ENCODE data around the gene PIP4K2B. TPM values are rescaled to one million over a fixed set of nuclear protein-coding genes. Genes with fewer than 3 reads are reported as not detected.
"Not testable (repeated sequence)": the region's sequence is repeated elsewhere in the genome, so short reads cannot be mapped to it uniquely, and the experiment has no call there.

The PIP4K2B gene
- total RNA-seq = 49.7 TPM
- long read RNA-seq, full-length matches to known transcripts = 8 of 19 reads
- long read RNA-seq, partial matches to known transcripts = 1 of 19 reads
- long read RNA-seq, other reads (novel, unspliced or antisense) = 10 of 19 reads

DNA sequence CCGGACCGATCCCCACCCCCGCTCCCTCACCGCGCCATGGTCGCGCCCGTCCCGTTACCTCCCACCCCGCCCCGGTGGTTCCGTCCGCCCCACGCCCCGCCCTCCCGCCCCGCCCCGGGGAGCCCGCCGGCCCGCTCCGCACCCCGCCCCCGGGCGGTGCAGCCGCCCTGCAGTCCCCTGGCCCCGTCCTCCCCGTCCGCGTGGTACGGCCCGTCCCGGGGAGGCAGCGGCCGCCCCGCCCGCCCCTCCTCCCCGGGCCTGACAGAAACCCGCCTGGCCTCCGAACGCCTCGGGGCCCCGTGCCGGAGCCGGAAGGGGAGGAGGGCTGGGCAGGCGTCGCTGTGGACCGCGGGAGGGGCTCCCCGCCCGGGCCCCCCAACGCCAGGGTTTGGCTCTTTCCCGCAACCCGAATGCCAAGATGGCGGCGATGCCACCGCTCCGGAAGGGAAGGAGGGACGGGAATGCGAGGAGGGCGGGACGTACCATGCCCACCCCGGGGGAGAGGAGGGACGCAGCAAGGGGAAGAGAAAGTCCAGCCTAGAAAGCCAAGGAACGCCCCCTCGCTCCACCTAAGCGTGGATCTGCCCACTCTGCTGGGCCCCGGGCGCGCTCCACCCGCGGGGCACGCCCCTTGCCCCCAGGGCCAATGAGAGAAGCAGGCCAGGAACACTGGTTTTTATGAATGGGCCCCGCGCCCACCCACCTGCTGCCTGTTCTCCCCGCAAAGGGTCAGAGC is at the start of gene PIP4K2B:
Gene PIP4K2B, minus strand, starts transcription at position 56 of the 736 bp plus-strand sequence. CDS start 132 bp downstream, outside the sequence.
- ATAC-seq = peak; percentile 96
- intact Hi-C loops (cut with DNase I) = loop anchor here (1.0 to 5.0 kb wide), 3 partner anchors 26 to 92 kb away; partner anchors contain the start of genes CWC25, MLLT6 and PSMB3
- peak; percentile 97 for DNase-seq (ENCODE audit: missing footprints)

DNA sequence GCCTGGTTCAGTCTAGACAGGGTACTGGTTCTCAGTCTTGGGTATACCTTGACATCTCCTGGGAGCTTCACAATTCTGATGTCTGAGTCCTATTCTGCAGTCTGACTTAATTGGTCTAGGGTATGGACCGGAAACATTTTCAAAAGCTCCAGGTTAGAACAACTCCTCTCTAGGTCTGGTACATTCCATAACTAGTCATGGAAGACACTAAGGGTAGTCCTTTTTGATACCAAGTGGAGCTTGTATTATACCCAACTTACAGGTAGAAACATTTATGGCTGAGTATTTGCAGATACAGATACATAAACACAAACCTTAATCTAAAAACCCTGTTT is 49.2 kb upstream of the PIP4K2B start:
- intact Hi-C loops (cut with DNase I) = no loop called here
- no peak for ATAC-seq
- no peak for DNase-seq (ENCODE audit: missing footprints)

DNA sequence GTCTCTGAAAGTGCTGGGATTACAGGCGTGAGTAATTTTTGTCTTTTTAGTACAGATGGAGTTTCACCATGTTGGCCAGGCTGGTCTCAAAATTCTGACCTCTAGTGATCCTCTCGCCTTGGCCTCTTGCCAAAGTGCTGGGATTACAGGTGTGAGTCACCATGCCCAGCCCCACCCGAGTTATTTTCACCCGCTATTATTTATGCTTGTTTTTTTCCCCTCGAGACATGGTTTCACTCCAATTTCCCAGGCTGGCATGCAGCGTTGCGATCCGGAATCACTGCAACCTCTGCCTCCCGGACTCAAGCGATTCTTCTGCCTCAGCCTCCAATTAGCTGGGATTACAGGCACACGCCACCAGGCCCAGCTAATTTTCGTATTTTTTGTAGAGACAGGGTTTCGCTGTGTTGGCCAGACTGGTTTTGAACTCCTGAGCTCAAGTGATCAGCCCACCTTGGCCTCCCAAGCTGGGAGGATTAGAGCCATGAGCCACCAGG is 45.0 kb upstream of the PIP4K2B start:
- ATAC-seq (no peak), DNase-seq (ENCODE audit: missing footprints) (no peak)
- intact Hi-C loops (cut with DNase I) = no loop called here

DNA sequence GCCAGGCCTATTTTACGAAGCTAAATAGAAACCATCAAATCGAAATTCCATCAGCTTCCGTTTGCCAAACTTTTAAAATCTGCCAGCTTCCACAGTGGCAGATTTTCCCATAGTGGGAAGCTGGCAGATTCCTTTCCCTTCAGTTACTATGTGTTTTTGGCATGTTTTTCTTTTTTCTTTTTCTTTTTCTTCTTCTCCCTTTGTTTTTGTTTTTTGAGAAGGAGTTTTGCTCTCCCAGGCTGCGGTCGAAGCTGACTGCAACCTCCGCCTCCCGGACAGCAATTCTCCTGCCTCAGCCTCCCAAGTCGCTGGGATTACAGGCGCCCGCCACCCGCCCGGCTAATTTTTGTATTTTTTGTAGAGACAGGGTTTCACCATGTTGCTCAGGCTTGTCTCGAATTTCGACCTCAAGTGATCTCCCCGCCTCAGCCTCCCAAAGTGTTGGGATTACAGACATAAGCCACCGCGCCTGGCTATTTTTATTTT is 26.4 kb upstream of the PIP4K2B start:
- DNase-seq (ENCODE audit: missing footprints) (no peak), ATAC-seq (no peak)
- intact Hi-C loops (cut with DNase I) = loop anchor here (1.0 to 2.0 kb wide), 2 partner anchors 26 to 27 kb away; partner anchors contain the start of gene RPL23

DNA sequence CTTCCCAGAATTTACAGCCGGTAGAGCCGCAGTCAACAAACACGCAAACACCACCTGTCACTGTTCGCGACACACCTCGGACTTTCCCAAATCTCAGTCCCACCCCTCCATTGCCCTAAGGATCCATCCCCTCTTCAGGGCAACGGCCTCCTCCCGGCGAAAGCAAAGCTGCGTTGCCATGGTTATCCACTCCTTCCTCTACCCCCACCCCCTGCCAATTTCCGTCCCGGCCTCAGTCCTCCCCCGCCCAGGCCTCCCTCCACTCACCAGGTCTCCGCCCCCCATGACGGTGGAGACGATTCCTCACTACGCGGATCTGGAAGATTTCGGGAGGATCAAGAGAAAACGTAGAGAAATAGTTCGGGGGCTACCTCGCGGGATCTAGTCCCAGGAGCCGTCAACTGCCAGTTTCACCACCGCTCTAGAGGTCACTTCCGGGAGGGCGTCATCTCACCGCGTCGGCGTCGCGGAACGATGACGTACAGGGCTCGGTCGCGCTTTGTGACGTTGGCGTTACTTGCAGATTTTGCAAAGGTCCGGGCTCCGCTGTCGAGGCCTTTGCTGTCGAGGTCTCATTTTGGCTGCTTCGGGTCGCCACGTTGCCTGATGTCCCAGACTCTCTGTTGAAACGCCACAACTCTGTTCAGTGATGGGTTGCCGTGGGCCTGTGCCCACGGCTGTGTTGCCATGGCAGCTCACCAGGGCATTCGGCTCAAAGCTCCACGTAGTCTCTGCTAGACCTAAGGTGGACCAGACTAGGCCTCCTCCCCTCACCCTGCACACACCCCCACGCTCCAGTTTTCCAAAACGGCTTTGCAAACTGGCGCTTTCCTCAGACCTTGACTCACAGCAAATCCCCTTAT is 25.8 kb upstream of the PIP4K2B start, which contains the start of gene CWC25:
Gene CWC25, minus strand, starts transcription at position 423 of the 863 bp plus-strand sequence. Its CDS starts 138 bp downstream, at position 285.
- intact Hi-C loops (cut with DNase I) = loop anchor here (1.0 to 2.0 kb wide), 2 partner anchors 25 to 28 kb away; partner anchors contain the start of gene RPL23
- peak; percentile 97 for DNase-seq (ENCODE audit: missing footprints)
- peak; percentile 93 for ATAC-seq

DNA sequence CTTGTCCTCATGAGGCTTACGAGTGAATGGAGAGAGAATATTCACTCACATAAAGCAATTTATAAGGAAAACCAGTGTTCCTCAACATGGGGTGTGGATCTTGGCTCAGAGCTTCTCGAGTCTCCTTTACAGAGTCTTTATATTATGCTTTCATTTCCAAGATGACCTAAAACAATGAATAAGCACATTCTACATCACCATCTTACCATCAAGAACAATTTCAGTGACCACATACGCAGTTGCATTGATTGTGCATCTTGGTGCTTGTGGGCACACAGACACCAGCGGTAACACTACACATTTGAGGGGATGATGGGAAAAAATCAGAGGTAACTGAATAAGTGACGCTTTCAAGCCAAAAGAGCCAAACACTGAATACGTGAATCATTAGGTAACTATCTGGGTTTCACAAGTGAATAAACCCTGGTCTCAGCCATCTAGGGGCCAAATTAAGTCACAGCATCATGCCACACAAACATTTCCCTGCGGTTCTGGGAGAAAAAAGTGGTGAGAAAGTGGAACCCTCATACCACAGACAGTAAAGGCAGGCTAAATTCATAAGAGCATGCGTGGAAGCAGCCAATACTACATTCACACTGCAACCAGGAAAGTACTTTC is 16.3 kb upstream of the PIP4K2B start:
- ATAC-seq = no peak
- DNase-seq (ENCODE audit: missing footprints) = no peak
- intact Hi-C loops (cut with DNase I) = no loop called here

DNA sequence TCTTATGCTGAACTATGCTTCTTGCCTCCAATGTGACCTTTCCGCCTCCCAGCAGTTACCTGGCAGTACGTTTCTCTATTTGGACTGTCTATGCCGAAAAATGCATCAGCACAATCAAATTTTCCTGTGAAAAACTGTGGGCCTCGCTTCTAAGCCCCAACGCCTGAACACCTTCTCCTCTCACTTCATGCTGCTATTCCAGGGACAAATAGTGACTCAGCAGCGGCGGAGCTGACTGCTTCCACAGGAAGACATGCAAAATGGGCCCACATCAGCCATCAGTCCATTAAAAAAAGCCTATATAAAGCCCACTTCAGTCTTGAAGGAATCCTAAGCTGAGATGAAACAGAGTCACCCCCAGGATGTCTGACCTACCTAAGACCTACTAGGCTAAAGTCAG is 10.5 kb upstream of the PIP4K2B start:
- DNase-seq (ENCODE audit: missing footprints) (no peak), ATAC-seq (no peak)
- intact Hi-C loops (cut with DNase I) = no loop called here

DNA sequence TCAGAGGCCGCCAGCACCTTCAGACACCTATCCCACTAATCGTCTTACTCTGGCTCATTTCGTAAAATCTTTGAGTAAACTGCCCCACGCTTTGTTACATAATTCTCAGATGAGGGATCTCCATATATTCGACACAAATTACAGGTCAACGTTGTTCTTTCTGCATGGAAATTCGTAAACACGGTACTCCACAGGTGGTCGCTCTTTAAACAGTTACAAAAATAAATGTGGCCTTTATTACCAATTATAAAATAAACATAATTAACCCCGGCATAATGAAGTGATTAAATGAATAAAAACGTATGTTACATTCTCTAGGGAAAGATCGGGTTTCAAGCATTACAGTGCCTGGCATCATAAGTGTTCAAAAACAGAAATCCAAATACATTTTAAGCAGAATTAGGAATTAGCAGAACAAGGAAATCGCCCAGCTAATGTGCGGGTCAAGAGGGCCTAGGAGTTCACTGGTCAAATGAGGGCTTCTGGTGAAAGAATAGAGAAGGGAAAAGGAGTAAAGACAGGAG is 943 bp upstream of the PIP4K2B start:
- intact Hi-C loops (cut with DNase I) = loop anchor here (1.0 kb wide), 1 partner anchor 25 kb away; the partner anchor contains the start of gene CWC25
- ATAC-seq = no peak
- no peak for DNase-seq (ENCODE audit: missing footprints)

DNA sequence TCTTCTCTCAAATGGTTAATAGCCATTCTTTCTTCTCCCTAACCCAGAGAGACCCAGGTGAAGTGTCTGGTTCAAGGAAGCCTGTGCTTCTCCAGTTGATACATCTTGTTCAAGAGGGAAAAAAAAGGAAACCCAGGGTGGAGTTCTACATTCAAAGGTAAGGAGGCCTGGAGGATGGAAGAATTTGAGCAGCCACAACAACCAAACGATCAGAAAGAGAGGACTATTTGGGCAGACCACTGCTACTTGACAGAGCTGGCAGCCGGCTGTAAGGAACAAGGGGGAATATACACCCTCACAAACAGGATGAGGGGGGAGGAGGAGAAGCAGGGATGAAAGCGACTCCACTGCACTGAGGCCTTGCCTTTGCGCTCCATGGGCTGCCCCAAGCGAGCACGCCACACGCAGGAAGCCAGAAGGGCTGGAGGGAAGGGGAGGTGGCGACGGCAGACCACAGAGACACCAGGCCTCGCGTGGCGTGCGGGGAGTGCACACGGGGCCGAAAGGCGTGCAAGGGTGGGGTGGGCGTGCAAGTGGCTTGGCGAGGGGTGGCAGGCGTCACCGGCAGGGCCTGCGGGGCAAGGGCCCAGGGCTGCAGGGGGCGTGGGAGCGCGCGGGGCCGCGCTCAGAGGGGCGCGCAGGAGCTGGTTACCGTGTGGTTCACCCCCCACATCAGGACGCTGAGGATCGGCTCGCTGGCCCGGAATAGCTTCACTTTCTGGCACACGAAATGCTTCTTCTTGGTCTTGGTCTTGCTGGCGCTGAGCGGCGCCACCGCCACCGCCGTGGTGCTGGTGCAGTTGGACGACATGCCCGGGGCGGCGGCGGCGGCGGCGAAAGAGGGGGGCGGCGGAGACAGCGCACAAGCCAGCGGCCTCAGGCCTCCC is 499 bp downstream of the PIP4K2B start:
- ATAC-seq = peak; percentile 32
- DNase-seq (ENCODE audit: missing footprints) = peak; percentile 83
- intact Hi-C loops (cut with DNase I) = loop anchor here (5.0 kb wide), 2 partner anchors 47 to 92 kb away; partner anchors contain the start of genes MLLT6 and PSMB3

DNA sequence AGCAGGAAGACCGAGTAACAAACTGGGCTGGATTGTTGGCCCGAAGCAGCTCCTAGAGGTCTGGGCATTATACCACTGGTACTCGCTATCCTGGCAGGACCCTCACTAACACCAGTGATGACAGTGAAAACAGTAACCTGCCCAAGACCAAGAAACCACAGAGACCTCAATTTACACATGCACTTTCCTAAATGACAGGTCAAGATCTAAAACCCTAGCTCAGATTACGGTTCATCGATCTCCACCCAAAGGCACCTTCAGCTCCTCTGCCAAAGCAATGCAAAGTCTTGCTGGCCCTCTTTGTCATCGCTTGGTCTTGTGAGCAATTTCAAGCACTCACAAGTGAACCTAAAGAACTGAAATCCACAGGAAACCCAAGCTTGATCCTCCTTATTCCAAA is 1.5 kb downstream of the PIP4K2B start:
- DNase-seq (ENCODE audit: missing footprints) (no peak), ATAC-seq (no peak)
- intact Hi-C loops (cut with DNase I) = loop anchor here (5.0 kb wide), 2 partner anchors 46 to 91 kb away; partner anchors contain the start of genes MLLT6 and PSMB3

DNA sequence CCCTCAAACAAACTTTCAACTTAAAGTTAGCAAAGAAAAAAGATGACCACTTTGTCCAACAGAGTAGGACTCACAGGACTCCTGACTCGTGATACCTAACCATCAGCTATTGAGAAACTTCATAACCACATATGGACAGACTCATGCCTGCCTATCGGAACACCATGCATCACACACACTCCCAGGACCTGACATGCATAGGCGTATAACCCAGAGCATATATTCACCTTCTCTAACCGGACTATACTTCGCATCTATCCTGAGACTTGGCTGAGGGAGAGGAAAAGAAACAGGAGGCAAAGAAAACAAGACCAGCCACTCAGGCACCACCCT is 2.2 kb downstream of the PIP4K2B start:
- ATAC-seq = no peak
- intact Hi-C loops (cut with DNase I) = loop anchor here (5.0 kb wide), 2 partner anchors 45 to 90 kb away; partner anchors contain the start of genes MLLT6 and PSMB3
- DNase-seq (ENCODE audit: missing footprints) = no peak

DNA sequence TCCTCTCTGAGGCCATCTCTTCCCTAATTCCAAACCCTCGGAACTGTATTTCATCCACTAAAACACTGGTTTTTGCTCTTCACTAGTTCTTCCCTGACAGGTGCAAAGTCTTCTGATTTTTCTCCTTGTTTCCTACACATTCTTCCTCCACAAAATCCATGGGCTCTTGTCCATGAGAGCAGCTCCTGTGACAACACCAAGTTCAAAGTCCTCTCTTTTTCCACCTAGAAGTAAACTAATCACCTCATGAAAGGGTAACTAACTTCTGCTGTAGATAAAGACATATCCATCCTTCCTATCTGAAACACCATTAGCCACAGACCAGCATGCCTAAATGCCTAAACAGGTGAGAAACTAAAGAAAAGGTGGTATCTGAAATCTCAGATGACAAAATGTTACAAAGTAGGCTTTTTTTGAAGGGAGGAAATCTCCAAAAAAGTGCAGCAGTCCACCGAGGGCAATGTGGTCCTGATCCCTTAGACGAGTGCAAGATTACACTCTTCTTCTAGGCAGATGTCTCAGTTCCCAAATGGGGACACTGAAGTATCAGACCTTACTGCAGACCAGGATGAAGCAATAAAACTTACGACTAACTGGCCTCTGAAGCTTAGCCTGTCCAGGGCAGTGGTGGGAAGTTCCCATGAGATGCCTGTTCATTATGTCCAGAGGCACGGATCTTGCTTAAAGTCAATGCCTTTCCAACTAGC is 2.8 kb downstream of the PIP4K2B start:
- ATAC-seq = no peak
- no peak for DNase-seq (ENCODE audit: missing footprints)
- intact Hi-C loops (cut with DNase I) = loop anchor here (5.0 kb wide), 2 partner anchors 44 to 89 kb away; partner anchors contain the start of genes MLLT6 and PSMB3

DNA sequence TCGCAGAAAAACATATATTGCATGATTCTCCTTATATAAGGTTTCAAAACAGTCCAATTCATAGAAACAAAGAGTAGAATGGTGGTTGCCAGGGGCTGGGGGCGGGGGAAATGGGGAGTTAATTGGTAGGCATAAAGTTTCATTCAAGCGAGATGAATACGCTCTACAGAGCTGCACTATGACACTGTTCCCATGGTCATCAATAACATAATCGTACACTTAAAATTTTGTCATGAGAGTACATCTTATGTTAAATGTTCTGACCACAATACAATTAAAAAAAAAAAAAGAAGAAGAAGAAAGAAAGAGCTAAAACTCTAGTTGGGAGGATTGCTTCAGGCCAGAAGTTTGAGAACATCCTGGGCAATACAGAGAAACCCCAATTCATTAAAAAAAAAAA is 5.1 kb downstream of the PIP4K2B start:
- intact Hi-C loops (cut with DNase I) = no loop called here
- ATAC-seq (no peak), DNase-seq (ENCODE audit: missing footprints) (no peak)

DNA sequence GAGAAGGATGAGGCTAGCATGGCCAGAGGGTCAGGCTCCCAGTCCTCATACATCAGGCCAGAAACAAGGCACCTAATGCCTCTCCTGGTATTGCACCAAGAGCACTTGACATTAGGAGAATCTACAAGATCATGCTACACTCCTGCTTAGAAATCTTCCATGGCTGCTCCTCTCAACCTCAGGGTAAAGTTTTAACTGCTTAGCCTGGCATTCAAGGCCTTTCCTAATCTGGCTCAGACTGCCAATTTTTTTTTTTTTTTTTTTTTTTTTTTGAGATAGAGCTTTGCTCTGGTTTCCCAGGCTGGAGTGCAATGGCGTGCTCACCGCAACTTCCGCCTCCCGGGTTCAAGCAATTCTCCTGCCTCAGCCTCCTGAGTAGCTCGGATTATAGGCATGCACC is 8.2 kb downstream of the PIP4K2B start:
- intact Hi-C loops (cut with DNase I) = no loop called here
- no peak for ATAC-seq
- no peak for DNase-seq (ENCODE audit: missing footprints)

DNA sequence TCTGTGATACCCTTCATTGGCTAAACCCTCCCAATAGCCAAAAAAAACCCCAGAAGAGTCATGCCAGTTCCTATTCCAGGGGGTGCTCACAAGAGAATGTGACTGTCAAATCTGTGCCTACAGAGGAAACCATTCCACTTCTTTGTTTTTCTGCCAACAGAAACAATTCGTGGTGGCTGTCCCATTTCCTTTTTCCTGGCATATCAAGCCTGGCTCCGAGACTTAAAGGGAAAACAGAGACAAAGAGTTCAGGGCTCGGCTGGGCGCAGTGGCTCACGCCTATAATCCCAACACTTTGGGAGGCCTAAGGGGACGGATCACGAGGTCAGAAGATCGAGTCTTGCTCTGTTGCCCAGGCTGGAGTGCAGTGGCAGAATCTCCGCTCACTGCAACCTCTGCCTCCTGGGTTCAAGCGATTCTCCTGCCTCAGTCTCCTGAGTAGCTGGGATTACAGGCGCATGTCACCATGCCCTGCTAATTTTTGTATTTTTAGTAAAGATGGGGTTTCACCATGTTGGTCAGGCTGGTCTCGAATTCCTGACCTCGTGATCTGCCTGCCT is 9.1 kb downstream of the PIP4K2B start:
- ATAC-seq = not testable (repeated sequence)

DNA sequence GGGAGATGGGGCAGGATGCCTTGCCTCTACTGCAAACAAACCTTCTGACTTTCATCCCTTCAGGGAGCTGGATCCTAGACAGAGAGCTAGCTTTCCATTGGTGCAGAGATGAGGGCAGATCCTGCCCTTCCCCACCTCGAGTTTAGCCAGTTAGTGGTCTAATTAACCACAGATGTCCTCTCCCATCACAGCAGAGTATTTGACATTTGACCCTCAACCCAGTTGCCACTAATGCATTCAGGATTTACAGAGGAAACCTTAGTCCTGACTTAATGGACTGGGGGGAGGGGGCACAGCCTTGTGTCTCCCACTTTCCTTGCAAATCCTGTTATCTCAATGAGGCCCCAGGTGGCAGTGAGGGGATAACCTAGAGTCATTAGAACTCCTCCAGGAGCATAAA is 10.2 kb downstream of the PIP4K2B start:
- DNase-seq (ENCODE audit: missing footprints) (no peak), ATAC-seq (no peak)
- intact Hi-C loops (cut with DNase I) = no loop called here

More for the DNA sequence above, 9.1 kb downstream of the PIP4K2B start:
- DNase-seq (ENCODE audit: missing footprints); intact Hi-C loops (cut with DNase I): not testable (repeated sequence)
